WTC11 (cell line): ENCODE results near the gene NLRP6. TPM values are rescaled to one million over a fixed set of nuclear protein-coding genes. Genes with fewer than 3 reads are reported as not detected.
"Not testable (repeated sequence)": the region's sequence is repeated elsewhere in the genome, so short reads cannot be mapped to it uniquely, and the experiment has no call there.

Experiments
- ATAC-seq: fragments of 200-7000 bp; cut with Tn5 transposase; 2 replicates; pipeline ENCODE4 v1.10.0; 2021; ENCODE audit warnings: mild to moderate bottlenecking, moderate library complexity
- CTCF ChIA-PET: fragments of 300-600 bp; sonication (Branson Sonifier 250); formaldehyde crosslinking; loops from one replicate; lab custom pipeline; 2021; ENCODE audit warnings: antibody characterized with exemption; lab: Charles Lee
- POLR2A ChIA-PET: fragments of 350-600 bp; sonication (Branson Sonifier 250); formaldehyde crosslinking; loops from one replicate; lab custom pipeline; 2021; ENCODE audit warnings: antibody characterized with exemption; lab: Charles Lee
- DNase-seq: peaks from one replicate; pipeline ENCODE4 v3.0.0; 2021; ENCODE audit warnings: low spot score
- H3K27ac Mint-ChIP-seq: 2 replicates; pipeline ENCODE4 v1.8.0; 2021; ENCODE audit warnings: mixed read lengths
- H3K27me3 Mint-ChIP-seq: 2 replicates; pipeline ENCODE4 v1.8.0; 2021; ENCODE audit warnings: low read depth, mild to moderate bottlenecking, moderate library complexity, mixed read lengths
- H3K36me3 Mint-ChIP-seq: 2 replicates; pipeline ENCODE4 v1.8.0; 2021; ENCODE audit warnings: mixed read lengths
- H3K4me1 Mint-ChIP-seq: 2 replicates; pipeline ENCODE4 v1.8.0; 2022; ENCODE audit warnings: mixed read lengths
- H3K4me3 Mint-ChIP-seq: 2 replicates; pipeline ENCODE4 v1.8.0; 2021; ENCODE audit warnings: mild to moderate bottlenecking, moderate library complexity, mixed read lengths
- H3K9me3 Mint-ChIP-seq: 2 replicates; pipeline ENCODE4 v1.8.0; 2021; ENCODE audit warnings: mixed read lengths
- MAX ChIP-seq: sonication (generic); formaldehyde crosslinking; IDR thresholded peaks from 2 replicates; pipeline ENCODE4 v1.8.0; 2022; ENCODE audit warnings: mild to moderate bottlenecking, missing genetic modification reagents
- SMAD3 ChIP-seq: sonication (generic); formaldehyde crosslinking; IDR thresholded peaks from 2 replicates; pipeline ENCODE4 v1.8.0; 2022; ENCODE audit warnings: missing genetic modification reagents, mild to moderate bottlenecking, borderline replicate concordance
- SP1 ChIP-seq: sonication (generic); formaldehyde crosslinking; conservative IDR thresholded peaks from 2 replicates; pipeline ENCODE4 v1.8.1; 2022; ENCODE audit warnings: missing genetic modification reagents
- ZNF423 ChIP-seq: fragments of 250-450 bp; sonication (Bioruptor Pico); IDR thresholded peaks from 2 replicates; pipeline ENCODE4 v2.1.2; 2022; ENCODE audit warnings: mild to moderate bottlenecking, moderate library complexity
- total RNA-seq: library from RNA; stranded (reverse); gene quantifications from 3 replicates; pipeline ENCODE4 v1.2.3, GENCODE V29; 2021

The NLRP6 gene
- total RNA-seq, 1 experiment from 2014 or later: 0.09 TPM

- POLR2A ChIA-PET: interaction anchor here (0.6 to 1.7 kb wide), 3 partner anchors 9 to 67 kb away, joined by 3 to 4 read pairs (median 4); no protein-coding TSS in a partner anchor
- TF ChIP-seq MAX (CRISPR knock-in tag): 0 out of 2 replicates have a peak, but pooled peaks have one; percentile 21
- H3K27ac Mint-ChIP-seq: peak within 1 kb of the TSS; percentile 97
- not testable (repeated sequence) for H3K36me3 Mint-ChIP-seq, H3K9me3 Mint-ChIP-seq, DNase-seq, H3K27me3 Mint-ChIP-seq
- peaks cover 75% of the 10 kb centered on the region for H3K4me1 Mint-ChIP-seq
- H3K4me3 Mint-ChIP-seq: peak within 1 kb of the TSS; percentile 72
- CTCF ChIA-PET: interaction anchor here (0.6 to 1.8 kb wide), 11 partner anchors 9 to 549 kb away, joined by 3 to 13 read pairs (median 4); no protein-coding TSS in a partner anchor
- ATAC-seq: peak; percentile 46
Observed at GRCh38 chr11:307766-308708, 29.8 kb downstream of the NLRP6 start, which contains the start of gene IFITM2. TSS of gene IFITM2 (plus strand) at chr11:307816. CDS start at chr11:308193, 377 bp downstream.

- H3K36me3 Mint-ChIP-seq, ATAC-seq, DNase-seq, H3K27me3 Mint-ChIP-seq, H3K9me3 Mint-ChIP-seq: not testable (repeated sequence)
- Mint-ChIP-seq H3K27ac (peak overlapping the region; percentile 97), H3K4me3 (peak overlapping the region; percentile 72), H3K4me1 (peaks cover 73% of the 10 kb centered on the region)
- ChIA-PET POLR2A (interaction anchor here (1.3 kb wide), 1 partner anchor 47 kb away, joined by 4 read pairs; no protein-coding TSS in a partner anchor), CTCF (interaction anchor here (0.7 to 1.8 kb wide), 6 partner anchors 8 to 58 kb away, joined by 3 to 12 read pairs (median 4); no protein-coding TSS in a partner anchor)
Observed at GRCh38 chr11:308740-309665, 30.8 kb downstream of the NLRP6 start.

DNA sequence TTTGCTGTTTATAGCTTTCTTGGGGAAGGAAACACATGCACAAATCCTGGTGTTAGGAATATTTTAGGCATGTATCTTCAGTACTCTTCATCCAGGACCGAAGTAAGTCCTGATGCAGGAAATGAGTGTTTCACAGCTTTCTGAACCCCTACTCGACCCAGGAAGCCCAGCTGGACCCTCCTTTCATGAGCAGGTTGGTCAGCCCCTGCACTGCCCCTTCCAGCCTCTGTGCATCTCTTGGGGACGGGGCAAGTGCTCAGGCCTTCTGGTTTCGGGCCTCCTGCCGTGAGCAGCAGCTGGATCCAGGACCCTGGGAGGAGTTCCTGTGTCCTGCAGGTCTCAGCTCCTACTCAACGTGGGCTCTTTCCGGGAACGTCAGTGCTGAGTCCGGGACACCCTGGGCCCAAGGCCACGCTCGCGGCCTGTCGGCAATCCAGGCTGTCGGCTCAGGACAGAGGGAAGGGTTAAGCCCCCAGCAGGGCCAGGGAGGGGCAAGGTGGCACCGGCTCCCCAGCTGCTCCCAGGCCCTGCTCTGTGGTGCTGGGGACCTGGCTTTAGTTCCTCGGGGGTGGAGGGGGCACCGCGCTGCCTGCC, 31.9 kb downstream of the NLRP6 start:
- not testable (repeated sequence) for H3K9me3 Mint-ChIP-seq, H3K27ac Mint-ChIP-seq, DNase-seq, H3K27me3 Mint-ChIP-seq, H3K36me3 Mint-ChIP-seq, ATAC-seq
- CTCF ChIA-PET: interaction anchor here (1.0 to 1.8 kb wide), 4 partner anchors 23 to 59 kb away, joined by 3 to 12 read pairs (median 4); no protein-coding TSS in a partner anchor
- 0 out of 2 replicates have a peak, but pooled peaks have one; percentile 32 for TF ChIP-seq ZNF423
- POLR2A ChIA-PET: interaction anchor here (1.3 kb wide), 1 partner anchor 45 kb away, joined by 4 read pairs; no protein-coding TSS in a partner anchor
- Mint-ChIP-seq H3K4me3 (peak overlapping the region; percentile 72), H3K4me1 (peaks cover 66% of the 10 kb centered on the region)

DNA sequence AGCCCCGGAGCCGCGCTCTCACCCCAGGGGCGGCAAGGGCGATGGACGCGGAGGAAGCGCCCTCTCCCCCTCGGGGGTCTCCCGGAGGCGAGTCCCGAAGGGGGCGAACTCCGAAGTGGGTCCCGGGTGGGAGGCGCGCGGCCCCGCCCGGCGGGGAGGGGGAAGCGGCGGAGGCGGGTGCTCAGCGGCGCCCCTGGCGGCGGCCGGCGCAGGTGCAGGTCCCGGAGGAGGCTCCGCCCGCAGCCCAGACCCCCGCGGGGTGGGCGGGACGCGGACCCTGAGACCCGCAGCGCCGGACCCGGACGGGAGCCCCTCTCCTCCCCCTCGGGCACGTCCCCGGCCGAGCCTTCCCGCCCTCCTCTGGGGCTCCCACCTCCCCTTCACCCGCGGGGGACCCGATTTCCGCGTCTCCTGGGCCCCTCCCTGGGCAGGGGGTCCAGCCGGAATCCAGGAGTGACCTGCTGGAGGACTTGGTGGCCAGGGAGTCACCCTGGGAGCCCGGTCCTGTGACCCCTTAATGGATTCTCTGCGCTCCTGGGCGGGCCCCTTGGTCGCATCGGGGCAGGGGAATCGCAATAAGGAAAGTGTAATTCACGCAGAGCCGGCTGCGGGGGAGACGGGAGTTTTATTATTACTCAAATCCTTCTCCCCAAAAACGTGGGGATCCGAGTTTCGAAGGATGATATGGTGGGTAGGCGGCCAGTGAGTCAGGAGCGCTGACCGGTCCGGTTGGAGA, 33.0 kb downstream of the NLRP6 start:
- H3K9me3 Mint-ChIP-seq, DNase-seq, H3K27me3 Mint-ChIP-seq, POLR2A ChIA-PET, H3K27ac Mint-ChIP-seq: not testable (repeated sequence)
- Mint-ChIP-seq H3K4me1 (peaks cover 56% of the 10 kb centered on the region), H3K36me3 (peaks cover 11% of the 10 kb centered on the region), H3K4me3 (peak overlapping the region; percentile 63)
- CTCF ChIA-PET: interaction anchor here (1.1 kb wide), 1 partner anchor 12 kb away, joined by 7 read pairs; no protein-coding TSS in a partner anchor
- ATAC-seq: peak; percentile 31

GRCh38 chr11:312092-312816, 34.0 kb downstream of the NLRP6 start:
- Mint-ChIP-seq H3K4me3 (peak overlapping the region; percentile 97), H3K9me3 (no peaks in the 10 kb centered on the region), H3K27me3 (no peaks in the 10 kb centered on the region), H3K27ac (peak overlapping the region; percentile 84), H3K4me1 (peaks cover 55% of the 10 kb centered on the region), H3K36me3 (peaks cover 11% of the 10 kb centered on the region)
- CTCF ChIA-PET: interaction anchor here (0.6 to 1.6 kb wide), 6 partner anchors 11 to 62 kb away, joined by 3 to 8 read pairs (median 4); no protein-coding TSS in a partner anchor
- POLR2A ChIA-PET: interaction anchor here (1.2 to 1.4 kb wide), 2 partner anchors 28 to 62 kb away, joined by 3 read pairs; no protein-coding TSS in a partner anchor
- DNase-seq: no peak
- TF ChIP-seq SP1 (CRISPR knock-in tag) (0 out of 2 replicates have a peak, but pooled peaks have one; percentile 11), MAX (CRISPR knock-in tag) (0 out of 2 replicates have a peak, but pooled peaks have one; percentile 19), SMAD3 (no peak)
- ATAC-seq: no peak
